Activated CD4-positive, alpha-beta memory T cell treated with anti-CD3 and anti-CD28 coated beads, Interleukin-2, amount 10 ng/mL, durations not matched to agents 7 days and 5 days (primary cell): Measurements from ENCODE around the gene CPNE8. TPM values are rescaled to one million over a fixed set of nuclear protein-coding genes. Genes with fewer than 3 reads are reported as not detected.

ENCODE experiments used
- CTCF ChIA-PET: fragments of 350-600 bp; sonication (Branson Sonifier 250); formaldehyde crosslinking; loops from one replicate; lab custom pipeline; 2021; ENCODE audit warnings: antibody characterized with exemption, inconsistent platforms; lab: Charles Lee
- POLR2A ChIA-PET: fragments of 350-600 bp; sonication (Branson Sonifier 250); formaldehyde crosslinking; loops from one replicate; lab custom pipeline; 2021; ENCODE audit warnings: antibody characterized with exemption; lab: Charles Lee
- DNase-seq: peaks from one replicate; pipeline ENCODE4 v3.0.0-alpha.2; 2020
- H3K27ac Mint-ChIP-seq: one replicate; pipeline ENCODE4 v1.8.0; 2021; ENCODE audit warnings: mild to moderate bottlenecking, mixed read lengths
- H3K27me3 Mint-ChIP-seq: one replicate; pipeline ENCODE4 v1.8.0; 2021; ENCODE audit warnings: mixed read lengths
- H3K36me3 Mint-ChIP-seq: one replicate; pipeline ENCODE4 v1.8.0; 2021; ENCODE audit warnings: low read depth, mixed read lengths
- H3K4me1 Mint-ChIP-seq: one replicate; pipeline ENCODE4 v1.8.0; 2021; ENCODE audit warnings: mixed read lengths
- H3K4me3 Mint-ChIP-seq: one replicate; pipeline ENCODE4 v1.8.0; 2021; ENCODE audit warnings: mild to moderate bottlenecking, mixed read lengths
- H3K9me3 Mint-ChIP-seq: one replicate; pipeline ENCODE4 v1.8.0; 2021; ENCODE audit warnings: mixed read lengths
- total RNA-seq, 2 experiments: library from RNA; stranded (reverse); gene quantifications; one replicate each; pipeline ENCODE4 v1.2.3, GENCODE V29; 2021

Gene CPNE8
- total RNA-seq, 2 experiments from 2014 or later, result 4.2 to 4.6 TPM

DNA sequence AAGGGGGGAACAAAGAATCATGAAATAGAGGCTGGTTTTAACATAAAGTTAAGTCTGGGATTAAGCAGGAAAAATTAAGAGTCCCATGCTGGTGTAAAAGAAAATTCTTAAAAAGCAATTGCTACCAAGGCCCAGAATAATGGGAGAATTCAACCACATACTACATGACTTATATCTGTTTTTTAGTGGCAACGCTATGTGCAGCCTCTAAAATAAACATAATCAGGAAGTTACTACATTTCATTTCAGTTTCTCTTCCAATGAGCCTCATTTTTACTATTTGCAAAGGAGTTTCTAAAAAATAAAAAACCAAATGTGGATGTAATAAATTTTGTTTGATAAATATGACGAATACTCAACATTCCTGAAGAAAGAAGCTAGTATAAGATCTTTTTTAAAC lies 58.1 kb downstream of the CPNE8 start:
- H3K27ac Mint-ChIP-seq, result no peak overlapping the region
- no peaks in the 10 kb centered on the region for H3K36me3 Mint-ChIP-seq
- no peaks in the 10 kb centered on the region for H3K9me3 Mint-ChIP-seq
- no peak for DNase-seq
- ChIA-PET POLR2A (no interaction called here), CTCF (no interaction called here)
- no peaks in the 10 kb centered on the region for H3K27me3 Mint-ChIP-seq
- no peak overlapping the region for H3K4me3 Mint-ChIP-seq
- H3K4me1 Mint-ChIP-seq, result no peaks in the 10 kb centered on the region

DNA sequence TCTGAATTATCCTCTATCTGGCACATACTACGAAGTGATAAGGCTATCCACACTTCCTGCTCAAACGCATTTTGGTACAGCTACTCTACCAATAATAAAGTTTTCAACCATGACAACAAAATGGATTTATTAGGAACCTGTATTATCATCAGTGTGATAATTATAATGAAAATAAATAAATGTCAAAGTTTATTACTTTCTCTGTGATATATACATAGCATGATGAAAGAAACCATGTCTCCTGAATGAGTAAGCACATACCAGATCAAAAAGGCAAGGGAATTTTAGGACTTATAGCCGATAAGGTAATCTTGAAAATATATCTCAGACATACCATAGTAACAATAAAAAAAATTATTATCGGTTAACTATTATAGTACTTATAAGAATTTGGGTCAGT lies 61.1 kb downstream of the CPNE8 start:
- H3K27me3 Mint-ChIP-seq, result no peaks in the 10 kb centered on the region
- no peak for DNase-seq
- no peaks in the 10 kb centered on the region for H3K4me1 Mint-ChIP-seq
- H3K9me3 Mint-ChIP-seq, result no peaks in the 10 kb centered on the region
- no peak overlapping the region for H3K4me3 Mint-ChIP-seq
- CTCF ChIA-PET, result no interaction called here
- no peak overlapping the region for H3K27ac Mint-ChIP-seq
- POLR2A ChIA-PET, result no interaction called here
- no peaks in the 10 kb centered on the region for H3K36me3 Mint-ChIP-seq

DNA sequence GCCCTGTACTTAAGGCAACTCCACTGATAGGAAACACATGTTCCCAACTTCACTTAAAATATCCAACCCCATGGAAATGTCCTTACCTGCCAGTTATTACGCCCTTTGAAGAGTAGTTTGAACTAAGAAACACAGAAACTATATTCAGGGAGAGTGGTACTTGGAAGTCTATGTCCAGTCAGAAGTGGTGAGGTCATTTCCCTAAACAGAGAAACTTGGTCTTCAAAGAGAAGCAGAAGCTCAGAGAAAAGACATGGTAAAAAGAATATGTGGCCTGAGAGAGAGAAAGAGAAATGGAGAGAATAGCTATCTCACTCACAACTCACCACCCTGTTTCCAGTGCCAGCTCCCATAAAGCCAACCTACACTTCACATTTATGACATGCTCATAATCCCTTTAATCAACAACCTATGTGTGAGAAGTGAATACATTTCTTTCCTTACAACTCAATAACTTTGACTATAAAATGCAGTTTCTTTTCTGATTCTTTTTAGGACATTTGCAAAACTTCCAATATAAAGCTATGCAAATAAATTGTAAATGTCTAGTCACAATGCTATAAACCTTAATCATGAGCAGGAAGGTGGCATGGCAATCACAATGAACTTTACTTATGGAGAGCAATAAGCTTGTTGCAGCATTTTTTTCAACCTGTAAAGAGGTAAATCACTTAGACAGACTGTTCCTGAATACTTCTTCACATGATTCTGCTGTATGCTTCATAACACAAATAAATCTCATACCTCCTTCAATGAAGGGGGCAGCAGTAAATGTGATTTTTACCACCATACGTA lies 67.1 kb downstream of the CPNE8 start:
- ChIA-PET CTCF (no interaction called here), POLR2A (no interaction called here)
- H3K4me3 Mint-ChIP-seq, result no peak overlapping the region
- peaks cover 13% of the 10 kb centered on the region for H3K9me3 Mint-ChIP-seq
- H3K27ac Mint-ChIP-seq, result no peak overlapping the region
- H3K4me1 Mint-ChIP-seq, result no peaks in the 10 kb centered on the region
- no peaks in the 10 kb centered on the region for H3K27me3 Mint-ChIP-seq
- no peaks in the 10 kb centered on the region for H3K36me3 Mint-ChIP-seq
- DNase-seq, result no peak

DNA sequence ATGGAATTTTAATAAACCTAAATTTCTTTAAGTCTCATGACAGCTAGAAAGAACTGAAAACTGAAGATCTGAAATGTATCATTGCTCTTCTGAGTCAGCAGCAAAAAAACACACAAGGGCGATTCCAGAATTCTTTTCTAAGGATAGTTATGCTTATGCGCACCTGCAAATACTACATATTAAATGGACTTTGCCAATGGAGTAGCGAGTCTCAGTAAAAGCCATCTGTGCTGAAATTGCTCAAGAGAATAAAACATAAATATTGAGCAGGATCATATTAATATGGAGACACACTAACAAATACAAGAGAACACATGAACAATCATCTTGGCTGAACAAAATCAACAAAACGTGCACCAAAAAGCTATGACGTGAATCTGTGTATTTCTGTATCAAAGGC lies 73.7 kb downstream of the CPNE8 start:
- no peak overlapping the region for H3K27ac Mint-ChIP-seq
- CTCF ChIA-PET, result no interaction called here
- H3K27me3 Mint-ChIP-seq, result no peaks in the 10 kb centered on the region
- no peaks in the 10 kb centered on the region for H3K36me3 Mint-ChIP-seq
- no peaks in the 10 kb centered on the region for H3K4me1 Mint-ChIP-seq
- no peak overlapping the region for H3K4me3 Mint-ChIP-seq
- POLR2A ChIA-PET, result no interaction called here
- peaks cover 10% of the 10 kb centered on the region for H3K9me3 Mint-ChIP-seq
- no peak for DNase-seq

DNA sequence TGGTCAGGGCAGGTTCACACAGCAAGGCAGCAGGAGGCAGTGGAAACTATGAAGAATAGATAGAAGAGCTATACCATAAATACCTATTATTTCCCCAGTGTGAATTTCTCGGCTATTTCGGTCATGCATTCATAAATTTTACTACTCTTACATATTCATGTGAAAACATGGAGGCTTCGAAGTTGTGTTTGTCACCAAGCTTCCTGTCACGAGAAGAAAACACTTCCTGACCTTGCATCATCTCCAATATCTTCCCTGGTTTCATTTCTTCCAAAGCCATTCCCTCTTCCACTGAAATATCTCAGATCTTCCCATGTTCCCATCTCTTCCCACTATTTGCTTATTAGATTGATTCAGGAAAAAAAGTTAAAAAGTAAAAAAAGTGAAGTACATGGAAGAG lies 80.4 kb downstream of the CPNE8 start:
- Mint-ChIP-seq H3K9me3 (peaks cover 5% of the 10 kb centered on the region), H3K36me3 (peaks cover 3% of the 10 kb centered on the region), H3K27ac (no peak overlapping the region), H3K4me1 (no peaks in the 10 kb centered on the region), H3K4me3 (no peak overlapping the region), H3K27me3 (no peaks in the 10 kb centered on the region)
- POLR2A ChIA-PET, result no interaction called here
- no peak for DNase-seq
- CTCF ChIA-PET, result no interaction called here

DNA sequence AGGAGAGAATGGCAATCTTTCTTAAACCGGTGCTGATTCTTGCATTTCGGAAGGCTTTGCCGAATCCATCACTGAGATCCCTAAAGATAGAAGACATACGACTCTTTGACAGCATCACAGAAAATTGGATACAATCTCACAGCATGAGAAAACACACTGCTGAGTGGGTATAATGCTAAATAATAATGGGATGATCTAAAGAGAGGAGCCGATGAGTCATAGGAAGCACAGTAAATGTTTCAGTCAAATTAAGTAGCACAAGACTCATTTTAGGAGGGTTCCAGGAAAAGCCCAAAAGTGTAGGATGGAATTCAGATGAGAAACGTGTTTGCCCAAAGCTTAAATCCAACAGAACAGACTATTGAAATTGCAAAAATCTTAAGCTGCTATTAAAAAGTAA lies 81.7 kb downstream of the CPNE8 start:
- no peak overlapping the region for H3K4me3 Mint-ChIP-seq
- H3K27me3 Mint-ChIP-seq, result no peaks in the 10 kb centered on the region
- H3K27ac Mint-ChIP-seq, result no peak overlapping the region
- CTCF ChIA-PET, result no interaction called here
- H3K4me1 Mint-ChIP-seq, result no peaks in the 10 kb centered on the region
- POLR2A ChIA-PET, result no interaction called here
- peaks cover 5% of the 10 kb centered on the region for H3K9me3 Mint-ChIP-seq
- DNase-seq, result no peak
- H3K36me3 Mint-ChIP-seq, result peaks cover 3% of the 10 kb centered on the region

DNA sequence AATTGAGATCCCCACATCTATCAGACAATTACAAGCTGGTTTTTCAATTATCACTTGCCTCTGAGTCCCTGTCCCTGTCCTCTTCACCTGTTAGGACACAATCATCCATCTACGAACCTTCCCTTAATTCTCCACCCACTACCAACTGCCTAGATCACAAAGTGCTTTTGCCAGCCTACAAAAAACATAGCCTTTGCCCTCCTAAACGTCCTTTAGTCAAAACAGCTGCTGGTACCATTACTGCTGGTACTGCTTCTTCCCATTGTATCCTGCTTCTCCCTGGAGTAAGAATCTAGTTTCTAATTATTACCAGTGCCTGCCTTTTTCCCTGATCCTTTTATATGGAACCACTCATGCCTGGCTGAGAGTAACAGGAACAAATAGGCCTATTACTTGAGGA lies 82.1 kb downstream of the CPNE8 start:
- DNase-seq, result no peak
- Mint-ChIP-seq H3K4me1 (no peaks in the 10 kb centered on the region), H3K4me3 (no peak overlapping the region), H3K27ac (no peak overlapping the region), H3K36me3 (peaks cover 3% of the 10 kb centered on the region), H3K9me3 (peaks cover 5% of the 10 kb centered on the region), H3K27me3 (no peaks in the 10 kb centered on the region)
- POLR2A ChIA-PET, result no interaction called here
- CTCF ChIA-PET, result no interaction called here

DNA sequence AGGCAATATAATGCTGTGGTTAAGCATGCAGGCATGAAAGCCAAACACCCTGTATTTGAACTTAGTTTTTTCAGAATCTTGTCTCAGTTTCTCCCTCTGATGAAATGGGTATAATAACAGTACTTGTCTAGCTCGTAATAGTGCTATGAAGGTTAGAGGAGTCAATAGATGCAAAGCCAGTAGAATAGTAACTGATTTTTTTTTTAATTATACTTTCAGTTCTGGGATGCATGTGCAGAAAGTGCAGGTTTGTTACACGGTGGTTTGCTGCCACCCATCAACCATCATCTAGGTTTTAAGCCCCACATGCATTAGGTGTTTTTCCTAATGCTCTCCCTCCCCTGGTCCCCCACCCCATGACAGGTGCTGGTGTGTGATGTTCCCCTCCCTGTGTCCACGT lies 87.4 kb downstream of the CPNE8 start:
- Mint-ChIP-seq H3K9me3 (peaks cover 10% of the 10 kb centered on the region), H3K27ac (no peak overlapping the region), H3K4me3 (no peak overlapping the region), H3K4me1 (no peaks in the 10 kb centered on the region), H3K36me3 (peaks cover 3% of the 10 kb centered on the region), H3K27me3 (no peaks in the 10 kb centered on the region)
- ChIA-PET CTCF (no interaction called here), POLR2A (no interaction called here)
- no peak for DNase-seq

DNA sequence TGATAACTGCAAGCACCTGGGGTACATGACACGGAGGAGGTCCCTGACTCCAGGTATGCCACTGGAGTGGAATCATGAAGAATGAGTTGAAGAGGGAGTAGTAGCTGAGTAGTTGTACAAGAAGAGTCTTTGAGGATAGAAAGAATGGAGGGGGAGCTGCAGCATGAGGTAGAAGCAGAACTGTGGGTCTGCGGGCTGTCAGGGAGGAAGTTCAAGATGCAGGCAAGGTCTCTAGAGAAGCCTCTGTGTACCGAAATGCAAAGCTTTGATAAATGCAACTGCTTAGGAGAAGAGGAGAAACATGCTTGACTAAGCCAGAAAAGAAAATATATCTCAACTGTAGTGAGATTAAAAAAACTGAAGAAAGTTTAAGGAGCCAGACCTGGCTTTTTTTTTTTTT lies 91.5 kb downstream of the CPNE8 start:
- DNase-seq, result no peak

DNA sequence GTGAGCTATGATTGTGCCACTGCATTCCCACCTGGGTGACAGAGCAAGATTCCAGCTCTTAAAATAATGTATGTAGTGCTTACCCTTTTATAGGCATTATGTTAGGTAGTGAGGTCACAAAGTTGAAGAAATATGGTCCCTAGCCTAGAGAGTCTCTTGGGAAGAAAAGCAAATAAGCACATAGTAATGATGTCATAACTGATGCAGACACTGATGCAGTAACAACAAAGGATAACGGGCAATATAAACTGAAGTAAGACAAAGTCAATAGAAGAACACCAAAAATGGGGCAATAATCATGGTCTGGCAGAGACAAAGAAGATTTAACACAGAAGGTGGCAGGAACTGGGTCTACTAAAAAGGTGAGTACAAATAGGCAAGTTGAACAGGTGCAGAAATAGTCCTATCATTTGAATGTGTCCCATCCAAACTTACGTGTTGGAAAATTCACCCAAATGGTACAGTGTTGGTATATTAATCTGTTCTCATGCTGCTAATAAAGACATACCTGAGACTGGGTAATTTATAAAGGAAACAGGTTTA lies 93.5 kb downstream of the CPNE8 start:
- H3K36me3 Mint-ChIP-seq, result no peaks in the 10 kb centered on the region
- peaks cover 11% of the 10 kb centered on the region for H3K9me3 Mint-ChIP-seq
- H3K27ac Mint-ChIP-seq, result no peak overlapping the region
- CTCF ChIA-PET, result no interaction called here
- H3K4me3 Mint-ChIP-seq, result no peak overlapping the region
- DNase-seq, result no peak
- POLR2A ChIA-PET, result no interaction called here
- H3K4me1 Mint-ChIP-seq, result no peaks in the 10 kb centered on the region
- no peaks in the 10 kb centered on the region for H3K27me3 Mint-ChIP-seq

More for the DNA sequence above, 91.5 kb downstream of the CPNE8 start:
- no peaks in the 10 kb centered on the region for H3K27me3 Mint-ChIP-seq
- H3K36me3 Mint-ChIP-seq, result no peaks in the 10 kb centered on the region
- H3K27ac Mint-ChIP-seq, result no peak overlapping the region
- no peak overlapping the region for H3K4me3 Mint-ChIP-seq
- H3K4me1 Mint-ChIP-seq, result no peaks in the 10 kb centered on the region
- peaks cover 11% of the 10 kb centered on the region for H3K9me3 Mint-ChIP-seq
- ChIA-PET POLR2A (no interaction called here), CTCF (no interaction called here)

DNA sequence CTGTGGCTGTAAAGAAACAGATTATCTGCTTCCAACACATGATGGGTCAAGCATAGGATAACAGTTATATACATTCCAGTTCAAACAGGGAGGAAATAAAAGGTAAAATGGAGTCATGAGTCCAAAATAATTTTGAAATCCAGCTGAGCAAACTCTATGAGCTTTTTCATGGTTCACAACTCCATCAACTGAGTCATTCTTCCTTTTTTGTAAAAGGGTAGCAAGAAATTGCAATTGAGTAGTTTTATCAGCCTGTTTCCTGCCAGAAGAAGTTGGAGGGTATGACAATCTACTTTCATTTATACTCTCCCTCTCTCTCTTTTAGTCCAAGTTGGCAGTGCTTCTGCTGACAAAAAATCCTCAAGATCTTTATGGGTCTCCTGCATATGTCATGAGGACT lies 95.6 kb downstream of the CPNE8 start:
- H3K9me3 Mint-ChIP-seq, result peaks cover 9% of the 10 kb centered on the region
- H3K4me1 Mint-ChIP-seq, result no peaks in the 10 kb centered on the region
- H3K27ac Mint-ChIP-seq, result no peak overlapping the region
- ChIA-PET CTCF (no interaction called here), POLR2A (no interaction called here)
- no peaks in the 10 kb centered on the region for H3K27me3 Mint-ChIP-seq
- no peaks in the 10 kb centered on the region for H3K36me3 Mint-ChIP-seq
- DNase-seq, result no peak
- H3K4me3 Mint-ChIP-seq, result no peak overlapping the region

DNA sequence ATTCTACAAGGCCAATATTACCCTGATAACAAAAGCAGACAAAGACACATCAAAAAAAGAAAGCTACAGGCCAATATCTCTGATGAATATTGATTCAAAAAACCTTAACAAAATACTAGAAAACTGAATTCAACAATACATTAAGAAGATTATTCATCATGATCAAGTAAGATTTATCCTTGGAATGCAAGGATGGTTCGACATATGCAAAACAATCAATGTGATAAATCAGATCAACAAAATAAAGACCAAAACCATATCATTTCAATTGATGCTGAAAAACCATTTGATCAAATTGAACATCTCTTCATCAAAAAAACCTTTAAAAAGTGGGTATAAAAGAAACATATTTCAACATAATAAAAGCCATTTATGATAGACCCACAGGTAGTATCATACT lies 117.3 kb downstream of the CPNE8 start:
- H3K27me3 Mint-ChIP-seq, result no peaks in the 10 kb centered on the region
- ChIA-PET CTCF (no interaction called here), POLR2A (no interaction called here)
- peaks cover 24% of the 10 kb centered on the region for H3K9me3 Mint-ChIP-seq
- H3K4me3 Mint-ChIP-seq, result no peak overlapping the region
- no peaks in the 10 kb centered on the region for H3K36me3 Mint-ChIP-seq
- no peak for DNase-seq
- H3K4me1 Mint-ChIP-seq, result no peaks in the 10 kb centered on the region
- no peak overlapping the region for H3K27ac Mint-ChIP-seq

DNA sequence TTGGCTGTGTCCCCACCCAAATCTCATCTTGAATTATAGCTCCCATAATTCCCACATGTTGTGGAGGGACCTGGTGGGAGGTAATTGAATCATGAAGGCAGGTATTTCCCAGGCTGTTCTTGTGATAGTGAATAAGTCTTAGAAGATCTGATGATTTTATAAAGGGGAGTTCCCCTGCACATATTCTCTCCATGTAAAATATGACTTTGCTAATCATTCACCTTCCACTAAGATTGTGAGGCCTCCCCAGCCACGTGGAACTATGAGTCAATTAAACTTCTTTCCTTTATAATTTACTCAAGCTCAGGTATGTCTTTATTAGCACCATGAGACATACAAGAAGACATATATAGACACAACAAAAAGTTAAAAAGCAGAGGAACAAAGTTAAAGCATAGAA lies 120.0 kb downstream of the CPNE8 start:
- no peak for DNase-seq
- H3K9me3 Mint-ChIP-seq, result peaks cover 24% of the 10 kb centered on the region
- H3K4me1 Mint-ChIP-seq, result peaks cover 2% of the 10 kb centered on the region
- CTCF ChIA-PET, result no interaction called here
- no peaks in the 10 kb centered on the region for H3K27me3 Mint-ChIP-seq
- POLR2A ChIA-PET, result interaction anchor here (0.6 kb wide), 1 partner anchor 1421 kb away, joined by 3 read pairs; no protein-coding TSS in a partner anchor
- H3K27ac Mint-ChIP-seq, result no peak overlapping the region
- H3K4me3 Mint-ChIP-seq, result no peak overlapping the region
- H3K36me3 Mint-ChIP-seq, result no peaks in the 10 kb centered on the region

DNA sequence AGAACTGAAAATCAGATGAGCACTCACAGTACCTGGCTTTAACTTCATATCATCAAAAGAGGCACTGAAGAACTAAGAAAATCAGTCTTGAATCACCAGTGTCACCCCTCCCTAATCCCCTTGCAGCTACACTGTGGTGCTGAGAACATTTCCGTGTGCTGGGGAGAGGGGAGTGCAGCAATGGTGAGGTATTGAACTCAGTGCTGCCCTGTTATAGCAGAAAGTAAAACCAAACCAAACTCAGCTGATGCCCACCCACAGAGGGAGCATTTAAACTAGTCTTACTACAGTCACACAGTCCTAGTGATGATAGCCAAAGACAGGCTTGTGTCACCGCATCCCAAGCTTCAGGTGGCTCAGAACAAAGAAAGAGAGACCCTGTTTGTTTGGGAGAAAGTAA lies 122.1 kb downstream of the CPNE8 start:
- Mint-ChIP-seq H3K27me3 (no peaks in the 10 kb centered on the region), H3K4me3 (no peak overlapping the region), H3K9me3 (peaks cover 13% of the 10 kb centered on the region), H3K4me1 (peaks cover 2% of the 10 kb centered on the region), H3K27ac (no peak overlapping the region), H3K36me3 (no peaks in the 10 kb centered on the region)
- CTCF ChIA-PET, result no interaction called here
- POLR2A ChIA-PET, result no interaction called here
- DNase-seq, result no peak
